ENCODE measurements around the gene RFX6.

GRCh38 chr6:116894669-116895068 is 17.6 kb downstream of the RFX6 start:
- TF ChIP-seq CTCF (IDR thresholded peaks at IDR 0.05), result no peak
- no peak for TF ChIP-seq POLR2A (IDR thresholded peaks at IDR 0.05)

All from body of pancreas (tissue), 4 donors.